Left ventricle myocardium superior (tissue), 1 donor: ENCODE results near the gene POLD4. TPM values are rescaled to one million over a fixed set of nuclear protein-coding genes. Genes with fewer than 3 reads are reported as not detected.

Source experiments
- ATAC-seq: fragments of 200-7000 bp; cut with Tn5 transposase; one replicate; pipeline ENCODE4 v1.9.1; 2020; ENCODE audit warnings: mild to moderate bottlenecking, moderate library complexity
- DNase-seq: peaks from one replicate; pipeline ENCODE4 v3.0.0-alpha.2; 2020
- intact Hi-C: fragments of 100-400 bp; cut with micrococcal nuclease; formaldehyde crosslinking; loops from one replicate; pipeline ENCODE4 v1.11.0; 2022
- total RNA-seq: library from RNA; stranded (reverse); fragmentation: NEBNext Ultra II Directional; extraction: Animal tissue kit (Norgen Biotek cat#: 25700); gene quantifications from one replicate; pipeline ENCODE4 v1.2.1, GENCODE V29; 2021
- donor health status: DM: no; HTN: yes; CAD: no; lungs with severe emphysema.

Gene POLD4
- total RNA-seq, 1 donor from 2014 or later: 40.3 TPM

- ATAC-seq (peak; percentile 58), DNase-seq (peak; percentile 68)
- intact Hi-C loops: no loop called here
These were observed 20.6 kb upstream of the POLD4 start for GRCh38 chr11:67373648-67374570.

- DNase-seq (peak; percentile 81), ATAC-seq (peak; percentile 74)
- intact Hi-C loops: no loop called here
These were observed 19.8 kb upstream of the POLD4 start, which contains the start of gene CLCF1 for GRCh38 chr11:67372993-67373647. Gene CLCF1 (minus strand): TSS chr11:67373598. CDS start chr11:67373539, 59 bp downstream.

- intact Hi-C loops: no loop called here
- DNase-seq: peak; percentile 67
- peak; percentile 29 for ATAC-seq
These were observed 19.1 kb upstream of the POLD4 start for GRCh38 chr11:67372321-67372992.

- ATAC-seq (no peak), DNase-seq (no peak)
- intact Hi-C loops: no loop called here
These were observed 18.6 kb upstream of the POLD4 start for GRCh38 chr11:67371911-67372320.

GRCh38 chr11:67371189-67371910 is 18.0 kb upstream of the POLD4 start:
- ATAC-seq (peak; percentile 17), DNase-seq (no peak)
- intact Hi-C loops: no loop called here

DNA sequence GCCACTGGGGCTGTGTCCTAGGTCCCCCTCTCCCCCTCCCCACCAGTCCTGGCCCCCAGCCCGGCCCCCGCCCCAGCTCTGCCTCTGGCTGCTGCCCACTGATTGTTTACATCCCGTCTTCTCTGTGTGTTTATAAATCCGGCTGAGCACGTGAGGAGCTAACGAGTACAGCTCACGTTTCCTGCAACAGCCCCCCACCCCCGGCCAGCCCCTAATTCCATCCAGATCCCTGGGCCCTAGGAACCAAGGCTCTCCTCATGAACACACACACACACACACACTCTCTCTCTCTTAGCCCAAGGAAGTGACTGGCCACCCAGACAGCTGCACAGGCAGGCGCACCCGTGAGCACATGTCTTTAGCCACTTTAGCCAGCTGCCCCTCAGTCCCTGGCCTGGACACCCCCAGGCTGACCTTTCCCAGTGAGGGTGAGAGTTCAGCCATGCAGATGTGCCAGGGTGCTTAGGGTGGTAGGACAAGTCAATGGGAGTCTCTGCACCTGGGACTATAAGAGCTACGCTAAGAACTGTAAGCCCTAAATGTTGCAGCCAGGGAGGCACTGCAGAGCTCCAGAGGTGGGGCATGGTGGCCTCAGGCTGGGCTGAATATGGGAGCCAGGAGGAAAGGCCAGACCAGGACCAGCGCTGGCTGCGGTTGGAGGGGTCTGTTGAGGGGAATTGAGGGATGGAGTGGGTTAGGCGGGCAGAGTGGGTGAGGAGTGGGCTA is 17.2 kb upstream of the POLD4 start:
- ATAC-seq: no peak
- DNase-seq: no peak
- intact Hi-C loops: no loop called here

GRCh38 chr11:67369801-67370284 is 16.5 kb upstream of the POLD4 start:
- ATAC-seq: no peak
- DNase-seq: no peak
- intact Hi-C loops: no loop called here

GRCh38 chr11:67369275-67369674 is 15.9 kb upstream of the POLD4 start:
- no peak for ATAC-seq
- intact Hi-C loops: no loop called here
- no peak for DNase-seq

- no peak for DNase-seq
- no peak for ATAC-seq
- intact Hi-C loops: no loop called here
These were observed 15.3 kb upstream of the POLD4 start for GRCh38 chr11:67368621-67369020.

- DNase-seq: no peak
- ATAC-seq: no peak
- intact Hi-C loops: no loop called here
These were observed 14.4 kb upstream of the POLD4 start for GRCh38 chr11:67367761-67368227.

GRCh38 chr11:67366961-67367760 is 13.8 kb upstream of the POLD4 start:
- intact Hi-C loops: no loop called here
- no peak for DNase-seq

GRCh38 chr11:67366546-67366945 is 13.2 kb upstream of the POLD4 start:
- DNase-seq (no peak), ATAC-seq (peak; percentile 47)
- intact Hi-C loops: no loop called here

More at GRCh38 chr11:67366961-67367760, 13.8 kb upstream of the POLD4 start:
- ATAC-seq: peak; percentile 19

DNA sequence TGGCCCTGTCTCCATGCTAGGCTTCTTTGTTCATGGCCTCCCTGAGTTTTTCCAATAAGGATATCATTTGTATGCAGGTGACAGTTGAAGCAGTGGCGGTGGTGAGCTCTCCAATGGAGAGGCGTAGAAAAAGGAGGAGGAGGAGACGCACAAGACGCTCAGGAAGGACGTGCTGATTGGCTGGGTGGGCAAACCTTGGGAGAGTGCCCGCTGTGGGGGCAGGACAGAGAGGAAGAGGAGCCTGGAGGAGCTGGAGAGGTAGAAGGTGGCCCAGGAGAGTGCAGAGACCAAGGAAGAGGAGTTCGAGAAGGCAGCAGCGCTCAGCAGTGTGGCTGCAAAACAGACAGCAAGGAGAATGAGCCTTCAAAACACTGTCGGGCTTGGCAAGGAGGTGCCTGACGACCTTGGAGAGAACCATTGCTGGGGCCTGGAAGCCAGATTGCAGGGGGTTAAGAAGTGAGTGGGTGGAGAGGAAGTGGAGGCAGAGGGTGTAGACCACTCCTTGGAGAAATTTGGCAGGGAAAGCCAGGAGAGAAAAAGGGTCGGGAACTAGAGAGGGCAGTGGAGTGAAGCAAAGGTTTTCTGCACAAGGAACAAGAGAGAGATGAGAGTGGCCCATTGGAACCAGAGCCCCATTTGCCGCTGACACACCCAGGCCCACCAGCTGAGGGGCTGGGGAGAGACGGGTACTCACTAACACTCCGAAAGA is 12.5 kb upstream of the POLD4 start:
- intact Hi-C loops: no loop called here
- ATAC-seq (no peak), DNase-seq (no peak)

DNA sequence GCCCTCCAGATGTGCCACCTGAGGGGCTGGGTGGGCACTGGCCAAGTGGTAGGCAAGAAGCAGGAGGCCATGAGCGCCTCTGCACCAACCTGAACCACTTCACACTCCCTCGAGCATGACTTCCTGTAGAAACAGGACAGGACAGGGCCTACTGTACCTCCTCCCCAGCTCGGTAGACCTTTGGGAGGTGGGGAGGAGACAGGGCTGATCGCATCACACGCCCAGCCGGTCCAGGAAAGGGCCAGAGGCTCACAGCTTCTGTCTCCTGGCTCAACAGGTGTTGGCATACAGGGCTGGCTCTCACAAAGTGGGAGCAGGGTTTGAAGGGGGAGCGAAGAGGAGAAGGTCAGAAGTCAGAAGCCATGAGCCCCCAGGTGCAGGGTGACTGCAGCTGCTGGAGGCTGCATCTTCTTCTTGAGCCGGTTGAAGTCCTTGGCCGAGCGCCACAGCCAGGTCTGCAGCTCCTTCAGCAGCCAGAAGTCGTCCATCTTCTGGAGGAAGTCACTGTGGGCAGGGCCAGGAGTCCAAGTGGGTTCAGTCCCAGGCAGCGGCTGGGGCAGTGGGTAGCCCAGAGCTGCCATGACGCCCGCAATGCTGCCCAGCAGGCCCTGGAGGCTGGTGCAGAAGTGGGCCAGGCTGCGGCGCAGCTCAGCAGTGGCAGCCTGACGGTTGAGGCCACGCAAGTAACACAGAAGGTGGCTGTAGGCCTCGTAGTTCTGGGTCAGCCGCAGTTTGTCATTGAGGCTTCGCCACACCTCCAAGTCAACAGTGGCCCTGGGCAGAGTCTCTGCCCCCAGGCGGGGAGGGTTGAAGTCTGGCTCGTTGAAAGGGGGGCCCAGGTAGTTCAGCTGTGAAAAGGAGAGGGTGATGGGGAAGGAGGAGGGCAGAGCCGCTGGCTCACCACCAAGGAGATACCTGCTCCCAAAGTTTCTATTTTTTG is 11.7 kb upstream of the POLD4 start:
- DNase-seq (no peak), ATAC-seq (no peak)
- intact Hi-C loops: no loop called here

GRCh38 chr11:67364169-67364568 is 10.8 kb upstream of the POLD4 start:
- intact Hi-C loops: no loop called here
- ATAC-seq: no peak
- no peak for DNase-seq
